GM12878 (cell line): ENCODE measurements around the gene NHERF2. TPM values are rescaled to one million over a fixed set of nuclear protein-coding genes. Genes with fewer than 3 reads are reported as not detected.

Source experiments
- ATAC-seq: fragments of 200-7000 bp; cut with Tn5 transposase; 3 replicates; pipeline ENCODE4 v1.9.1; 2020; ENCODE audit warnings: mild to moderate bottlenecking, moderate library complexity
- BruUV-seq: library from RNA; stranded (reverse); fragments of 400-500 nt; replicated peaks from 2 replicates; lab custom pipeline; 2021; lab: Mats Ljungman, UMichigan
- CTCF ChIA-PET: fragments of 300-600 bp; sonication (Branson Sonifier 250); formaldehyde crosslinking; extraction: SDS; loops from one replicate; lab custom pipeline; 2021; ENCODE audit warnings: inconsistent platforms; lab: Yijun Ruan, JAX
- POLR2A ChIA-PET: fragments of 350-600 bp; formaldehyde crosslinking; extraction: SDS; loops from one replicate; lab custom pipeline; 2021; ENCODE audit warnings: inconsistent platforms; lab: Charles Lee
- RAD21 ChIA-PET: fragments of 300-600 bp; sonication (Branson Sonifier 250); formaldehyde crosslinking; loops from one replicate; lab custom pipeline; 2023; ENCODE audit warnings: antibody characterized with exemption; ENCODE audit not compliant: unreplicated experiment; lab: Charles Lee
- SMC1A ChIA-PET: fragments of 300-600 bp; sonication (Branson Sonifier 250); formaldehyde crosslinking; loops from one replicate; lab custom pipeline; 2023; ENCODE audit not compliant: unreplicated experiment, uncharacterized antibody; lab: Charles Lee
- DNase-seq: peaks from one replicate; pipeline ENCODE4 v3.0.0-alpha.2; 2011; ENCODE audit warnings: low read depth, low spot score
- FAIRE-seq: peaks from 3 replicates; lab custom pipeline; 2011; peaks lifted over from hg19 to GRCh38; lab: Jason Lieb, UNC
- H2AFZ ChIP-seq: 2 replicates; pipeline ENCODE4 v1.6.0; 2011; ENCODE audit warnings: low read depth, low read length, control low read depth; ENCODE audit not compliant: control insufficient read depth
- H3K27ac ChIP-seq: 2 replicates; pipeline ENCODE4 v1.5.1; 2011; ENCODE audit warnings: control low read depth; ENCODE audit not compliant: control insufficient read depth, insufficient read depth
- H3K27me3 ChIP-seq, 2 experiments: replicated peaks in 1 of 2; 2 replicates each; pipeline versions ENCODE4 v1.6.0 to v1.6.1; 2011; ENCODE audit warnings: low read length in 1 of 2; ENCODE audit not compliant: control insufficient read depth in 2 of 2, insufficient read depth in 2 of 2
- H3K36me3 ChIP-seq, 2 experiments: 2 replicates each; pipeline ENCODE4 v1.5.1; 2011; ENCODE audit warnings: low read length in 1 of 2; ENCODE audit not compliant: control insufficient read depth in 2 of 2, insufficient read depth in 2 of 2
- H3K4me1 ChIP-seq: 2 replicates; pipeline ENCODE4 v1.6.1; 2011; ENCODE audit warnings: mild to moderate bottlenecking, low read length, moderate library complexity, mixed read lengths; ENCODE audit not compliant: control insufficient read depth, insufficient read depth
- H3K4me2 ChIP-seq: 2 replicates; pipeline ENCODE4 v1.6.0; 2011; ENCODE audit warnings: control low read depth; ENCODE audit not compliant: control insufficient read depth, insufficient read depth
- H3K4me3 ChIP-seq: fragments of 200-600 bp; sonication (generic); 2 replicates; pipeline ENCODE4 v1.5.1; 2016
- H3K79me2 ChIP-seq: 2 replicates; pipeline ENCODE4 v1.6.0; 2011; ENCODE audit warnings: low read length; ENCODE audit not compliant: control insufficient read depth, insufficient read depth
- H3K9ac ChIP-seq: 2 replicates; pipeline ENCODE4 v1.8.0; 2011; ENCODE audit warnings: low read length, control low read depth, mixed read lengths; ENCODE audit not compliant: control insufficient read depth, insufficient read depth
- H3K9me3 ChIP-seq: replicated peaks from 3 replicates; pipeline ENCODE4 v1.5.1; 2011; ENCODE audit warnings: mild to moderate bottlenecking, low read length; ENCODE audit not compliant: control insufficient read depth, insufficient read depth
- H4K20me1 ChIP-seq: 2 replicates; pipeline ENCODE4 v1.6.0; 2011; ENCODE audit not compliant: control insufficient read depth, insufficient read depth
- DPF2 ChIP-seq: fragments of 450-650 bp; IDR thresholded peaks from 2 replicates; pipeline ENCODE4 v1.6.1; 2017; ENCODE audit warnings: mild to moderate bottlenecking
- GATAD2B ChIP-seq: fragments of 450-650 bp; conservative IDR thresholded peaks from 2 replicates; pipeline ENCODE4 v1.6.1; 2017; ENCODE audit warnings: low read depth, mild to moderate bottlenecking, moderate library complexity
- JUND ChIP-seq: IDR thresholded peaks from 2 replicates; pipeline ENCODE4 v1.6.1; 2012; ENCODE audit warnings: low read depth, mild to moderate bottlenecking, low read length, improper control_type of control experiment, moderate library complexity
- LARP7 ChIP-seq: fragments of 450-650 bp; IDR thresholded peaks from 2 replicates; pipeline ENCODE4 v1.6.1; 2017; ENCODE audit warnings: mild to moderate bottlenecking
- MTA3 ChIP-seq: IDR thresholded peaks from 2 replicates; pipeline ENCODE4 v1.6.1; 2012; ENCODE audit warnings: low read length, inconsistent platforms, borderline replicate concordance
- POLR2A ChIP-seq: IDR thresholded peaks from 2 replicates; pipeline ENCODE4 v1.6.1; 2011; ENCODE audit warnings: low read depth, mild to moderate bottlenecking, low read length
- RAD51 ChIP-seq: fragments of 450-650 bp; IDR thresholded peaks from 2 replicates; pipeline ENCODE4 v1.6.1; 2016; ENCODE audit warnings: moderate library complexity, mild to moderate bottlenecking, inconsistent platforms
- RELB ChIP-seq: fragments of 450-650 bp; IDR thresholded peaks from 2 replicates; pipeline ENCODE4 v1.6.1; 2017; ENCODE audit warnings: low read depth, mild to moderate bottlenecking, moderate library complexity
- SIN3A ChIP-seq: IDR thresholded peaks from 2 replicates; pipeline ENCODE4 v1.6.1; 2012; ENCODE audit warnings: low read depth, low read length, improper control_type of control experiment
- SMARCA5 ChIP-seq: fragments of 450-650 bp; IDR thresholded peaks from 2 replicates; pipeline ENCODE4 v1.6.1; 2017; ENCODE audit warnings: mild to moderate bottlenecking
- TCF12 ChIP-seq: IDR thresholded peaks from 2 replicates; pipeline ENCODE4 v1.6.1; 2011; ENCODE audit warnings: low read depth, mild to moderate bottlenecking, low read length
- TCF3 ChIP-seq: IDR thresholded peaks from 2 replicates; pipeline ENCODE4 v1.6.1; 2012; ENCODE audit warnings: low read depth, mild to moderate bottlenecking, low read length, borderline replicate concordance; ENCODE audit not compliant: insufficient read depth
- WGBS: methylation state at CpG from one replicate; pipeline ENCODE4 v1.1.6; 2016; ENCODE audit warnings: low lambda C conversion rate; ENCODE audit not compliant: insufficient replicate concordance, insufficient coverage; ENCODE audit errors: missing lambda C conversion rate; 5-methylcytosine and 5-hydroxymethylcytosine counted together
- in situ Hi-C: fragments of 300-500 bp; cut with MboI; formaldehyde crosslinking; loops from 9 replicates; pipeline ENCODE4 v1.14.3; 2018; ENCODE audit warnings: mixed read lengths
- intact Hi-C: fragments of 100-400 bp; cut with micrococcal nuclease; formaldehyde crosslinking; loops from one replicate; pipeline ENCODE4 v1.14.2; 2022; ENCODE audit not compliant: unreplicated experiment
- polyA plus RNA-seq, 11 experiments: library from polyadenylated mRNA; depleted of rRNA in 4 of 11; unstranded in 6 of 11; stranded (reverse) in 5 of 11; fragments of >200 nt; fragmentation: Nextera tagmentation in 4 of 11; fragmentation: Illumina TruSeq in 1 of 11; extraction: Ambion mirVana in 4 of 11; extraction: Trizol in 1 of 11; gene quantifications; 1 replicate in 1 of 11; 2 replicates in 10 of 11; pipeline versions ENCODE4 v1.2.1 to v1.2.3, GENCODE V29; 2011 to 2016; ENCODE audit warnings: inconsistent platforms in 2 of 11, missing spikeins in 2 of 11, low read depth in 1 of 11
- total RNA-seq, 4 experiments: library from RNA; depleted of rRNA in 3 of 4; stranded (reverse); fragments of >200 nt in 3 of 4; fragmentation: Illumina TruSeq in 1 of 4; extraction: Trizol in 1 of 4; gene quantifications; 2 replicates each; pipeline versions ENCODE4 v1.2.1 to v1.2.3, GENCODE V29; 2013 to 2021
- TF ChIP-seq, protein P1 (sequence below): fragments of 450-650 bp; conservative IDR thresholded peaks from 2 replicates; pipeline ENCODE4 v1.6.1; 2017; ENCODE audit warnings: mild to moderate bottlenecking, moderate library complexity

The NHERF2 gene
- total and polyA plus RNA-seq, 10 of the 15 experiments (the other 5 are each of a cell fraction or from before 2014, with no cell fraction given), result 0.05 to 0.31 (median 0.08) TPM; not detected in 4

DNA sequence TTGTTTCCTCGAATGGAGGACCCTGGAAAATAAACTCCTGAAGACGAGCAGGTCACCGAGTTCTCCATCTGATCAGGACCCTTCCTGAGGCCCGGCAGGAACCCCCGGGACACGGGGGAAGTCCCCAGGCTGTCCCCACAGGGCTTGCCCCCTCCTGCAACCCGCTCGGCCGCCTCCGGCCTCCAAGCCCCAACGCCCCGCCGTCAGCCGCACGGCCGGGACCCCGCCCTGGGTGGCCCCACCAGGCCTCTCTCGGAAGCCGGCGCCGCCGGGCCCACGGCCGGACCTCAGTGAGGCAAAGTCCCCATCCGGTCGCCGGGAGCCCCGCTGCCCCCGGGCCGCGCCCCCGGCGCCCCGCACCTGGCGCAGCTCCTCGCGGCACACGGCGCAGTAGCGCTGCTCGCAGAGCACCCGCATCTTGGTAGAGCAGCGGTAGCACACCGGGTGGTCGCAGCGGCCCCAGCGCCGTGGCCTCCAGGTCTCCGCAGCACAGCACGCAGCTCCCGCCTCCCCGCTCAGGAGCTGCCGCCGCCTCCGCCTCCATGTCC is 17.5 kb upstream of the NHERF2 start:
- no TSS peak for BruUV-seq
- Histone ChIP-seq H3K36me3 (peaks cover 0 to 3% of the 10 kb centered on the region in 2 experiments; a peak in 1 of 4 replicates), H4K20me1 (no peaks in the 10 kb centered on the region), H3K9ac (peak overlapping the region; percentile 92), H3K4me2 (peak overlapping the region; percentile 98), H3K4me1 (peaks cover 21% of the 10 kb centered on the region), H3K4me3 (peak overlapping the region; percentile 100), H3K9me3 (no peaks in the 10 kb centered on the region), H3K27me3 (no peaks in the 10 kb centered on the region), H3K27ac (peak overlapping the region; percentile 89), H2AFZ (no peak overlapping the region; the same call in 1 of the 2 replicates), H3K79me2 (peaks cover 61% of the 10 kb centered on the region)
- peak; percentile 25 for ATAC-seq
- CTCF ChIA-PET, result interaction anchor here (1.3 kb wide), 1 partner anchor 8 kb away, joined by 3 read pairs; no protein-coding TSS in a partner anchor
- in situ Hi-C loops, result no loop called here
- SMC1A ChIA-PET, result interaction anchor here (1.1 to 1.9 kb wide), 2 partner anchors 28 to 146 kb away, joined by 3 to 5 read pairs; partner anchors contain the start of genes NOXO1 and TRAF7
- DNase-seq, result no peak
- POLR2A ChIA-PET, result interaction anchor here (0.6 to 2.2 kb wide), 4 partner anchors 13 to 526 kb away, joined by 3 to 14 read pairs (median 6); partner anchors contain the start of gene TRAF7
- TF ChIP-seq, protein P1, sequence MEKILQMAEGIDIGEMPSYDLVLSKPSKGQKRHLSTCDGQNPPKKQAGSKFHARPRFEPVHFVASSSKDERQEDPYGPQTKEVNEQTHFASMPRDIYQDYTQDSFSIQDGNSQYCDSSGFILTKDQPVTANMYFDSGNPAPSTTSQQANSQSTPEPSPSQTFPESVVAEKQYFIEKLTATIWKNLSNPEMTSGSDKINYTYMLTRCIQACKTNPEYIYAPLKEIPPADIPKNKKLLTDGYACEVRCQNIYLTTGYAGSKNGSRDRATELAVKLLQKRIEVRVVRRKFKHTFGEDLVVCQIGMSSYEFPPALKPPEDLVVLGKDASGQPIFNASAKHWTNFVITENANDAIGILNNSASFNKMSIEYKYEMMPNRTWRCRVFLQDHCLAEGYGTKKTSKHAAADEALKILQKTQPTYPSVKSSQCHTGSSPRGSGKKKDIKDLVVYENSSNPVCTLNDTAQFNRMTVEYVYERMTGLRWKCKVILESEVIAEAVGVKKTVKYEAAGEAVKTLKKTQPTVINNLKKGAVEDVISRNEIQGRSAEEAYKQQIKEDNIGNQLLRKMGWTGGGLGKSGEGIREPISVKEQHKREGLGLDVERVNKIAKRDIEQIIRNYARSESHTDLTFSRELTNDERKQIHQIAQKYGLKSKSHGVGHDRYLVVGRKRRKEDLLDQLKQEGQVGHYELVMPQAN, result peak; percentile 59
- no peak for TF ChIP-seq JUND
- TF ChIP-seq TCF12, result 0 out of 2 replicates have a peak, but pooled peaks have one; percentile 12
- peak; percentile 20; the same call in 1 of the 2 replicates for TF ChIP-seq LARP7
- TF ChIP-seq TCF3, result no peak
- TF ChIP-seq SMARCA5, result peak; percentile 36; the same call in 1 of the 2 replicates
- no peak for TF ChIP-seq RAD51
- TF ChIP-seq RELB, result no peak
- 0 out of 2 replicates have a peak, but pooled peaks have one; percentile 11 for TF ChIP-seq SIN3A
- TF ChIP-seq POLR2A, result peak; percentile 71; the same call in 1 of the 2 replicates
- TF ChIP-seq DPF2, result peak; percentile 30; the same call in 1 of the 2 replicates
- 0 out of 2 replicates have a peak, but pooled peaks have one; percentile 4 for TF ChIP-seq GATAD2B
- TF ChIP-seq MTA3, result no peak
- no peak for FAIRE-seq
- 2% methylated on average over 44 of the region's 55 CpGs for WGBS
- intact Hi-C loops, result loop anchor here (5.0 kb wide), 1 partner anchor 143 kb away; no protein-coding TSS in a partner anchor
- RAD21 ChIA-PET, result no interaction called here
